HCEC 1CT (cell line): ENCODE data around the gene SLC25A22.

Experiments
- DNase-seq: peaks from one replicate; pipeline ENCODE4 v3.0.0-alpha.2; 2017

SLC25A22 gene

GRCh38 chr11:821512-822371 lies 23.7 kb upstream of the SLC25A22 start:
- no peak for DNase-seq

- peak; percentile 54 for DNase-seq
Observed at GRCh38 chr11:820655-821511, 22.8 kb upstream of the SLC25A22 start.

GRCh38 chr11:819943-820649 lies 22.0 kb upstream of the SLC25A22 start:
- peak; percentile 51 for DNase-seq

GRCh38 chr11:819129-819931 lies 21.2 kb upstream of the SLC25A22 start:
- DNase-seq: peak; percentile 88

DNA sequence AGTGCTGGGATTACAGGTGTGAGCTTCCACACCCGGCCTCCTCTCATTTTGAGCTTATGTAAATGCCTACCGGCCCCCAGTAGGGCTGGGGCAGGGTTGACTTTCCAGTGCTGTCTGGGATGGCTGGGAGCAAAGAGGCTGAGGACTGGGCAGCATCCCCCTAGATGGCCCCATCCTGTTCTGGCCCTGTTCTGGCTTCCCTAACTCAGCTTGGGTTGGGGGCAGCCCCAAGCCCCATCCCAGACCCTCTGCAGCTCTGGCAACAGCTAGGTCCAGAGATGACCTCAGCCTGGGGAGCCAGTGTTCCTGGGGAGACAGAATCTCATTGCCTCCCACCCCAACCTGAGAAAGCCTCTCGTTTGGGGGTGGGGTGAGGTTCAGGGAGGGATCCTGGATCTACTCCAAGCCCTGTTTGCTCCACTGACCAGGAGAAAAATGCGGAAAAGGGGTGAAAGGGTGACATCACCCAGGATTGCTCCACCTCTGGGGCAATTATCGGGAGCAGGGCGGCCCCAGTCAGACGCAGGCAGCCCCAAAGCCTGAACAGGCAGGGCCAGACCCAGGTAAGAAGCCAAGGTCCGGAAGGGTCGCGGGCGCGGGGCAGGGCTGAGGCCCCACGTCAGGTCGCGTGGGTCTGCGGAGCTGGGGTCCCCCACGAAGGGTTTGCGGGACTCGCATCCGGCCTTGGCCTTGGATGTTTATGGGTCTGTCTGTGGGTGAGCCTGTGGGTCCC lies 20.5 kb upstream of the SLC25A22 start, which contains the start of gene PNPLA2:
Gene PNPLA2, plus strand, starts transcription at position 519 of the 733 bp plus-strand sequence. CDS start 805 bp downstream, outside the sequence.
- DNase-seq: peak; percentile 78

DNA sequence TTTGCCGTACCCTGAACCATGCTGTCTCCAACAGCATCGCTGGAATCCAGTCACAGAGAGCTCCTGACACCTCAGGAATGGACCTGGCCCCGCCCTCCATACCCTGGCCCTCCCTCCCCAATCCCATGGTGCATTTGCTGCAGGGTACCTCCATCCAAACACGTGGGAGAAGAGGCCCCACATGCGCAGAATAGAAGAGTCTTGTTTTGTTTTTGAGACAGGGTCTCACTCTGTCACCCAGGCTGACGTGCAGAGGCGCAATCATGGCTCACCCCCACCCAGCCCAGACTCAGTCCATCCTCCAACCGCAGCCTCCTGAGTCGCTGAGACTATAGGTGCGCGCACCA lies 18.3 kb upstream of the SLC25A22 start:
- DNase-seq: no peak

- DNase-seq: no peak
Observed at GRCh38 chr11:815675-816432, 17.8 kb upstream of the SLC25A22 start.

DNA sequence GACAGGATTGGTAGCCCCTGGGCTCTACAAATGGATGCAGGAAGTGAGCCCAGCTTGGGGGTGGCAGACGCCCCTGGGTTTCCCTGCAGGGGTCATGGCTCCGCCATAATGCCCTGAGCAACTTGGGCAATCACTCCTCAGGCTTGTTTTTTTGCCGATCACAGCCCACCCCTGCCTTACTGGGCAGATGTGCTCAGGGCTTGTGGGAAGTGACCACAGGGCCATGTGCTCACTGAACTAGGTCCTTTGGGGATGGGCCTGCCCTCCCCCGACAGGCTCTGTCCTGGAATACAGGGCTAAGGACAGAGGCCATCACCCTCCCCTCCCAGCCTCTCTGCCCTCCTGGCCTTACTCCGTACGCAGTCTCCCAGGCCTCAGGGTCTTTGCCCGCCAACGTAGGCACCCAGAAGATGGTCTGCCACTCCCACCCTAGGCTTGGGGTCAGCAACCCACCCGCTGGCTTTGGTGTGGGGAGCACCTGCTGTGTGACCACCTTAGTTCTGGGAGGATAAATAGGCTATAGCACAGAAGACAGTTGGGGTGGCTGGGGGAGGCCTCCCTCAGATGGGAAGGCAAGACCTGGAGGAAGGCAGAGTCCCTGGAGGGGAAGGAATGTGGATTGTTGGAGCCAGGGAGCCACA lies 15.5 kb upstream of the SLC25A22 start:
- DNase-seq: peak; percentile 3

- DNase-seq: no peak
Observed at GRCh38 chr11:813072-813455, 15.0 kb upstream of the SLC25A22 start.

DNA sequence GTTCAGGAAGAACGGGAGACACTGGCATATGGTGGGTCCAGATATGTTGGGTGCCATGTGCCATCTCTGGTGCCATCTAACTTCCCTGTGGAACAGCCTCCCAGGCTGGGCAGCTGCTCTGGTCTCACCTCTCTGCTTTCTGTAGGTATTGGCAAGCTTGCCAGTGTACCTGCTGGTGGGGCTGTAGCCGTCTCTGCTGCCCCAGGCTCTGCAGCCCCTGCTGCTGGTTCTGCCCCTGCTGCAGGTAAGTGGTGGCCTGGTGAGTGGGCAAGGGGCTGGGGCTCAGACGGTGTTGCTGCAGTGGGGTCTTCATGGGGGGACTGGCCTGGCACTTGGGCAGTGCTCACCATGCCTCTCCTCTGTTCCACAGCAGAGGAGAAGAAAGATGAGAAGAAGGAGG lies 14.3 kb upstream of the SLC25A22 start:
- DNase-seq: peak; percentile 0

- DNase-seq: peak; percentile 4
Observed at GRCh38 chr11:811446-812245, 13.6 kb upstream of the SLC25A22 start.

- peak; percentile 0 for DNase-seq
Observed at GRCh38 chr11:810040-810567, 12.0 kb upstream of the SLC25A22 start.

DNA sequence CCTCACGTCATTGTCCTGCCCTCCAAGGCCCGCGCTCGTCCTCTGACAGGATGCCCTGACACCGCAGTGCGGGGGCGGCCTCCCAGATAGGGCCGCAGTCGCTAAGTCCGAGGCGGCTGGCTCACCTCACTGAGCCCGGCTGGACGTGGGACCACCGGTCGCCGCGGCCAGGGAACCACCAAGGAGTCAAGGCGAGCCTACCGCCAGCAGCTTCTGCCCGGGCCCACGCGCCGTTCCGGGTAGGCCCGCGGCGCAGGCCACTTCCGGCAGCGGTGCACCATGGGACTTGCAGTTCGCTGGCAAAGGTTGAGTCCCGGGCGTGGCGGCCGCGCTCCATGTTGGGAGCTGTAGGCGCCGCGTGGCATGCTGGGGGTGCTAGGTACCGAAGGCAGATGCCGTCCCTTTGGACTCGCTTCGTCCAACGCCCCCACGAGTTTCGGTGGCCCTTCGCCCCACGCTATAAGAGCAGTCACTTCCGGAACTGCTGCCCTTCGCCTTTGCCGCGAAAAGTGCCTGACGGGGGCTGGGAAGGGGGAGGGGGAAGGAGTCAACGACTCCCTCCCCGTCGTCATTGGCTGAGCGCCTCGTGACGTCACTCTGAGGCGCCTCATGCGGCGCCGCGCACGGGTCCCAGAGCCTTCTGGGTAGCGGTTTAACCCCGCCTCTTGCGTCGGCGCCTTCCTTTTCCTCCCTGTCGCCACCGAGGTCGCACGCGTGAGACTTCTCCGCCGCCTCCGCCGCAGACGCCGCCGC lies 11.4 kb upstream of the SLC25A22 start, which contains the start of gene RPLP2:
Gene RPLP2, plus strand, starts transcription at position 681 of the 753 bp plus-strand sequence. CDS start 268 bp downstream, outside the sequence.
- DNase-seq: peak; percentile 97

DNA sequence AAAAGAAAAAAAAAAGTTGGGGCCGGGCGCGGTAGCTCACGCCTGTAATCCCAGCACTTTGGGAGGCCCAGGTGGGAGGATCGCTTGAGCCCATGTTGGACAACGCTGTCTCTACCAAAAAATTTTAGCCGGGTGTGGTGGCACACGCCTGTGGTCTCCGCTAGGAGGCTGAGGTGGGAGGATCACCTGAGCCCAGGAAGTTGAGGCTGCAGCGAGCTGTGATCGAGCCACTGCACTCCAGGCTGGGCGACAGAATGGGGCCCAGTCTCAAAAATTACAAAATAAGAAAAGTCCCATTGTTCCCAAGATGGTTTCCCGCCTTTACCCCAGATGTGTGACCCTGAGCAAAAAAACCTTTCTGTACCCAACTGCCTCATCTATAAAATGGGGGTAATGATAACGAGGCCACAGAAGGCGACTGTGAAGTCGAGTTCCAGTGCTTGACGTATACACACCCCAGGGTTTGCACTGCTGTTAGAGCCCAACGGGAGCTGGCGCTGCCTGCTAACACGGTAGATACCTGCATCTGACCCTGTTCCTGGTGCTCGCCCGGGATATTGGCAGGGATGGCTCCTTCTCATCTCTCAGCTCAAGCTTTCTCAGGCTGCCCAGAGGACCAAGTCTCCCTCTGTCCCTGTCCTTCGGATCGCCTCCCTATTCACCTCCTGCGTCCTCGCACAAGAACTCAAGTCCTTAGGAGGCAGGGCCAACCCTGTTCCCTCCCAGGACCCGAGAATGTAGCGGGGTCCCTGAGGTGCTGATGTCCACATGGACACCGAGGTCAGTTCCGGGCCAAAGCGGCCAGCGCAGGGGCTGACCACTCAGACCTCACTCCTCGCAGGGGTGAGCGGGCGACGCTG lies 10.6 kb upstream of the SLC25A22 start:
- peak; percentile 0 for DNase-seq

DNA sequence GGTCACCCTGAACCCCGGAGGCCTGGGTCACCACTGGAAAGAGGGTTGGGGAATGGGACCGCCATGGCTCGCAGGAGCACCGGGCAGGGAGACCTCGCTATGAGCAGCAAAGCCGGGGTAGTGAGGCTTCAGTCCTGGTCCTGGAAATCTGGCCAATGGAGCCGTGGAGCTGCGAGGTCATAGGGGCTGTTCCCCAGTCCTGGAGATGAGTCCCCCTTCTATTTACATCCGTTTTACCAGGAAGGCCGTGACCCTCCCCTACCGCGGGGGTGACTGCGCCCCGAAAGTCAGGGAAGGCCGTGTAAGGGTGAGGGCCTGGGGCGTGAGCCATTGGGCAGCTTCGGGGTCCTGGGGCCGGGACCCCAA lies 6.5 kb upstream of the SLC25A22 start:
- no peak for DNase-seq

DNA sequence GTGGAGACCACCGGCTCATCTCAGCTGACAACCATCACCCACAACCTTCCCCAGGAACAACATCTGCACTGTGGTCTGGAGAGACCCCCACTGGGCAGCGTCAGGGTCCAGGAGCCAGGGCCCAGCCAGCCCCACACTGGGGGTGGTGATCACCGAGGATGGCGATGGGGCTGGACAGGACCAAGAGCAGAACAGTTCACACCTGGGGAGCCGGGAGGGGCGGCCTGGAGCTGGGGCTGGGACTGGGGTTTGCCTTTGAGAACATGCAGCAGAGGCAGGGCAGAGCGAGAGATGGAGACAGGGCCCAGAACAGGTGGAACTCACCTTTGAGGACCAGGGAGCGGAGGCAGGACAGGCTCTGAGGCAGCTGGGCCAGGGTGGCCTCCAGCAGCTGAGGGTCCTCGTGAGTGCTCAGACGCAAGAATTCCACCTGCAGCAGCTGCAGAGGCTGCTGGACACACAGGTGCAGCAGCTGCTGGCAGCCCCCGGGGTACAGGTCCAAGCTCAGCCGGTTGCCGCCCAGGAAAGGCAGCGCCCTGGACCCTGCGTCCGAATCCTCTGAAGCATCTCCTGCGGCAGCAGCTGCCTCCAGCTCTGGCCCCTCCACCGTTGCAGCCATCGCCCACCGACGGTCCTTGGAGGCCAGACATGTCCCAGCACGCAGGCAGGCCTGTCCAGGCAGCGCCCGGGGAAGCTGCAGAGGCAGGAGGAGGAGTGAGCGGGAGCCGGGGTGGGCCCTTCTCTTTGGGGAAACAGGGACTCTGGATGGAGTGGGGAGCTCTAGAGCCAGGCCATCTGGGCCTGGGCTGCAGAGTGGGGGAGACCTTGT lies 5.9 kb upstream of the SLC25A22 start:
- no peak for DNase-seq

GRCh38 chr11:803467-803742 lies 5.3 kb upstream of the SLC25A22 start:
- no peak for DNase-seq
